ENCODE measurements around the gene XRCC4. TPM values are rescaled to one million over a fixed set of nuclear protein-coding genes. Genes with fewer than 3 reads are reported as not detected.

XRCC4 gene
- total and polyA plus RNA-seq, 2 of the 8 experiments (the other 6 are each of a cell fraction or from before 2014, with no cell fraction given), result 3.0 to 8.3 TPM

DNA sequence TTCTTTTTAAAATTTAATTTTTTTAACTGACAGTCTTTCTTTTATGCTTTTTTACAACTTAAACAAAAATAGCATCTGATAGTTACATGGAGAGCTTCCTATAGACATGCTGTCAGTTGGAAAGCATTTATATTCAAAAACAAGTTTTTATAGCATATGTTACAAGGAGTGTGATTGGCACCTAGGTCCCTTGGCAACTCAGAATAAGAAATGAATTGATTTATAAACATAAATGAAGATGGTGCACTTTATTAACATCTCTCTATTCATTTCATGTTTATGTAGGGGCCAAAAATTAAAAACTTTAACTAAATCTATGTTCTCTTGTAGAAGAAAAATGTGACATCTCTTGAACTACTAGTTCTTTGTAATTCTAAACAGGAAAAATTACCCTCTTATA is 153.2 kb downstream of the XRCC4 start (continued):
- TF ChIP-seq, protein P1, sequence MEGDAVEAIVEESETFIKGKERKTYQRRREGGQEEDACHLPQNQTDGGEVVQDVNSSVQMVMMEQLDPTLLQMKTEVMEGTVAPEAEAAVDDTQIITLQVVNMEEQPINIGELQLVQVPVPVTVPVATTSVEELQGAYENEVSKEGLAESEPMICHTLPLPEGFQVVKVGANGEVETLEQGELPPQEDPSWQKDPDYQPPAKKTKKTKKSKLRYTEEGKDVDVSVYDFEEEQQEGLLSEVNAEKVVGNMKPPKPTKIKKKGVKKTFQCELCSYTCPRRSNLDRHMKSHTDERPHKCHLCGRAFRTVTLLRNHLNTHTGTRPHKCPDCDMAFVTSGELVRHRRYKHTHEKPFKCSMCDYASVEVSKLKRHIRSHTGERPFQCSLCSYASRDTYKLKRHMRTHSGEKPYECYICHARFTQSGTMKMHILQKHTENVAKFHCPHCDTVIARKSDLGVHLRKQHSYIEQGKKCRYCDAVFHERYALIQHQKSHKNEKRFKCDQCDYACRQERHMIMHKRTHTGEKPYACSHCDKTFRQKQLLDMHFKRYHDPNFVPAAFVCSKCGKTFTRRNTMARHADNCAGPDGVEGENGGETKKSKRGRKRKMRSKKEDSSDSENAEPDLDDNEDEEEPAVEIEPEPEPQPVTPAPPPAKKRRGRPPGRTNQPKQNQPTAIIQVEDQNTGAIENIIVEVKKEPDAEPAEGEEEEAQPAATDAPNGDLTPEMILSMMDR (IDR thresholded peaks at IDR 0.05; ENCODE audit: control extremely low read depth in 1 of 3, insufficient read depth in 1 of 3, low read depth in 1 of 3, low read length in 3 of 3), result no peak
- TF ChIP-seq RFX5 (IDR thresholded peaks at IDR 0.05; ENCODE audit: borderline replicate concordance, low read depth, low read length) (no peak), BRCA1 (IDR thresholded peaks at IDR 0.05; ENCODE audit: low read depth, low read length) (no peak), HDAC6 (IDR thresholded peaks at IDR 0.05; ENCODE audit: low read depth, low read length) (no peak), CBX5 (IDR thresholded peaks at IDR 0.05; ENCODE audit: low read depth, low read length) (no peak), RBBP5 (IDR thresholded peaks at IDR 0.05; ENCODE audit: borderline replicate concordance, low read depth, low read length) (no peak)
